Parathyroid adenoma (tissue), 2 donors: ENCODE data around the gene MAGI2.

Experiments
- H2AFZ ChIP-seq: fragments of 300-600 bp; sonication (generic); one replicate; pipeline ENCODE4 v1.7.0; 2017; ENCODE audit warnings: antibody characterized with exemption, mild to moderate bottlenecking
- H3K27ac ChIP-seq: fragments of 300-600 bp; sonication (generic); one replicate; pipeline ENCODE4 v1.7.0; 2017
- H3K27me3 ChIP-seq: fragments of 300-600 bp; sonication (generic); one replicate; pipeline ENCODE4 v1.7.0; 2017; ENCODE audit warnings: low read length; ENCODE audit not compliant: control insufficient read depth, insufficient read depth
- H3K36me3 ChIP-seq: fragments of 300-600 bp; sonication (generic); one replicate; pipeline ENCODE4 v1.7.0; 2017; ENCODE audit warnings: low read length; ENCODE audit not compliant: control insufficient read depth, insufficient read depth
- H3K4me1 ChIP-seq: fragments of 300-600 bp; sonication (generic); one replicate; pipeline ENCODE4 v1.7.0; 2017; ENCODE audit warnings: control low read depth
- H3K4me2 ChIP-seq: fragments of 300-600 bp; sonication (generic); one replicate; pipeline ENCODE4 v1.7.0; 2017; ENCODE audit warnings: low read length
- H3K4me3 ChIP-seq: fragments of 300-600 bp; sonication (generic); one replicate; pipeline ENCODE4 v1.7.0; 2017; ENCODE audit warnings: low read depth, low read length
- H3K79me2 ChIP-seq: fragments of 300-600 bp; sonication (generic); one replicate; pipeline ENCODE4 v1.7.0; 2017; ENCODE audit warnings: control low read depth
- H3K9ac ChIP-seq: fragments of 300-600 bp; sonication (generic); one replicate; pipeline ENCODE4 v1.7.0; 2017; ENCODE audit warnings: mild to moderate bottlenecking
- H3K9me3 ChIP-seq: fragments of 300-600 bp; sonication (generic); one replicate; pipeline ENCODE4 v1.7.0; 2017; ENCODE audit warnings: low read length; ENCODE audit not compliant: control insufficient read depth
- CTCF ChIP-seq: fragments of 300-600 bp; sonication (generic); IDR thresholded peaks from one replicate; pipeline ENCODE4 v1.7.0; 2017; ENCODE audit warnings: antibody characterized with exemption, mild to moderate bottlenecking
- donor health status: primary hyperparathyroidism.

MAGI2 gene

GRCh38 chr7:78479348-78479747 lies 974.1 kb downstream of the MAGI2 start:
- Histone ChIP-seq H3K27ac (no peak overlapping the region), H3K4me3 (no peak overlapping the region), H3K36me3 (no peaks in the 10 kb centered on the region), H3K9ac (no peak overlapping the region), H3K9me3 (no peaks in the 10 kb centered on the region), H2AFZ (no peak overlapping the region), H3K4me1 (no peaks in the 10 kb centered on the region), H3K79me2 (no peaks in the 10 kb centered on the region), H3K4me2 (no peak overlapping the region), H3K27me3 (no peaks in the 10 kb centered on the region)
- TF ChIP-seq CTCF = no peak

GRCh38 chr7:78476851-78477405 lies 976.5 kb downstream of the MAGI2 start:
- Histone ChIP-seq H3K9me3 (no peaks in the 10 kb centered on the region), H3K79me2 (no peaks in the 10 kb centered on the region), H3K9ac (no peak overlapping the region), H3K4me1 (no peaks in the 10 kb centered on the region), H2AFZ (no peak overlapping the region), H3K27ac (no peak overlapping the region), H3K27me3 (no peaks in the 10 kb centered on the region), H3K4me2 (no peak overlapping the region), H3K36me3 (no peaks in the 10 kb centered on the region), H3K4me3 (no peak overlapping the region)
- TF ChIP-seq CTCF = no peak

- Histone ChIP-seq H3K4me3 (no peak overlapping the region), H3K27me3 (no peaks in the 10 kb centered on the region), H3K4me1 (no peaks in the 10 kb centered on the region), H3K9me3 (no peaks in the 10 kb centered on the region), H2AFZ (no peak overlapping the region), H3K36me3 (no peaks in the 10 kb centered on the region), H3K4me2 (no peak overlapping the region), H3K27ac (no peak overlapping the region), H3K79me2 (no peaks in the 10 kb centered on the region), H3K9ac (no peak overlapping the region)
- no peak for TF ChIP-seq CTCF
These were observed 979.7 kb downstream of the MAGI2 start for GRCh38 chr7:78473571-78474301.

- Histone ChIP-seq H3K4me3 (no peak overlapping the region), H3K9ac (no peak overlapping the region), H3K4me1 (no peaks in the 10 kb centered on the region), H3K27me3 (no peaks in the 10 kb centered on the region), H2AFZ (no peak overlapping the region), H3K9me3 (no peaks in the 10 kb centered on the region), H3K27ac (no peak overlapping the region), H3K79me2 (no peaks in the 10 kb centered on the region), H3K36me3 (no peaks in the 10 kb centered on the region), H3K4me2 (no peak overlapping the region)
- no peak for TF ChIP-seq CTCF
These were observed 980.4 kb downstream of the MAGI2 start for GRCh38 chr7:78473021-78473420.

- no peak overlapping the region for H3K4me3 ChIP-seq
- H3K27ac ChIP-seq = no peak overlapping the region
- no peak overlapping the region for H3K4me2 ChIP-seq
- no peaks in the 10 kb centered on the region for H3K27me3 ChIP-seq
- no peaks in the 10 kb centered on the region for H3K36me3 ChIP-seq
- no peak overlapping the region for H2AFZ ChIP-seq
- no peaks in the 10 kb centered on the region for H3K4me1 ChIP-seq
- no peak for TF ChIP-seq CTCF
- H3K9ac ChIP-seq = no peak overlapping the region
- H3K9me3 ChIP-seq = no peaks in the 10 kb centered on the region
- no peaks in the 10 kb centered on the region for H3K79me2 ChIP-seq
These were observed 980.9 kb downstream of the MAGI2 start for GRCh38 chr7:78472519-78472918.
